Heart left ventricle (tissue), 16 donors: ENCODE results near the gene NAPB. TPM values are rescaled to one million over a fixed set of nuclear protein-coding genes. Genes with fewer than 3 reads are reported as not detected.

Experiments used
- ATAC-seq, 4 donors: fragments of 200-7000 bp; cut with Tn5 transposase; one replicate each; pipeline ENCODE4 v1.9.1; 2020 to 2022; ENCODE audit warnings: moderate library complexity in 4 of 4, mild to moderate bottlenecking in 3 of 4, moderate number of reproducible peaks in 1 of 4
- DNase-seq, 5 donors: peaks; one replicate each; pipeline ENCODE4 v3.0.0-alpha.2; 2020
- H3K27ac ChIP-seq, 12 donors: fragments of 200-600 bp; sonication (generic) in 4 of 12; one replicate each; pipeline versions ENCODE4 v1.5.0 to v1.8.0; 2016 to 2022; ENCODE audit warnings: mild to moderate bottlenecking in 2 of 12
- H3K27me3 ChIP-seq, 9 donors: fragments of 200-600 bp; sonication (generic) in 2 of 9; one replicate each; pipeline versions ENCODE4 v1.5.1 to v1.8.0; 2016 to 2022; ENCODE audit warnings: mild to moderate bottlenecking in 3 of 9
- H3K36me3 ChIP-seq, 9 donors: fragments of 200-600 bp; sonication (generic) in 2 of 9; one replicate each; pipeline versions ENCODE4 v1.5.0 to v1.8.0; 2018 to 2022; ENCODE audit warnings: mild to moderate bottlenecking in 2 of 9
- H3K4me1 ChIP-seq, 12 donors: fragments of 200-600 bp; sonication (generic) in 4 of 12; one replicate each; pipeline versions ENCODE4 v1.5.0 to v1.8.0; 2016 to 2022; ENCODE audit warnings: mild to moderate bottlenecking in 3 of 12
- H3K4me3 ChIP-seq, 12 donors: fragments of 200-600 bp; sonication (generic) in 4 of 12; one replicate each; pipeline versions ENCODE4 v1.5.0 to v1.8.0; 2017 to 2022; ENCODE audit warnings: mild to moderate bottlenecking in 9 of 12, moderate library complexity in 4 of 12
- H3K9me3 ChIP-seq, 12 donors: fragments of 200-600 bp; sonication (generic) in 4 of 12; one replicate each; pipeline versions ENCODE4 v1.5.0 to v1.8.0; 2016 to 2022; ENCODE audit warnings: mild to moderate bottlenecking in 1 of 12
- POLR2A ChIP-seq, 2 donors: fragments of 450-650 bp; IDR thresholded peaks; one replicate each; pipeline ENCODE4 v1.6.1; 2017; ENCODE audit warnings: antibody characterized with exemption in 2 of 2, mild to moderate bottlenecking in 2 of 2, moderate library complexity in 2 of 2
- WGBS, 4 donors: extraction: QIAGEN DNeasy Blood & Tissue Kit in 2 of 4; methylation state at CpG; one replicate each; pipeline versions ENCODE4 v1.1.5 to v1.1.7; 2013 to 2018; 5-methylcytosine and 5-hydroxymethylcytosine counted together
- intact Hi-C, 10 donors: fragments of 100-400 bp; cut with DNase I; formaldehyde crosslinking; loops; one replicate each; pipeline versions ENCODE4 v1.11.1 to v1.14.2; 2022
- polyA plus RNA-seq, 2 donors: library from polyadenylated mRNA; stranded (reverse); fragments of 200-250 nt; gene quantifications; one replicate each; pipeline ENCODE4 v1.2.3, GENCODE V29; 2013
- total RNA-seq, 9 donors: library from RNA; depleted of rRNA in 2 of 9; stranded (reverse); fragments of >200 nt in 2 of 9; fragmentation: NEBNext Ultra II Directional in 3 of 9; extraction: Animal tissue kit (Norgen Biotek cat#: 25700) in 3 of 9; gene quantifications; one replicate each; pipeline versions ENCODE4 v1.1.0 to v1.2.4, GENCODE V29; 2016 to 2023
- TF ChIP-seq, protein P1 (sequence below), 12 donors: fragments of 200-600 bp; sonication (generic) in 4 of 12; IDR thresholded peaks; one replicate each; pipeline versions ENCODE4 v1.5.0 to v1.8.0; 2018 to 2022; ENCODE audit warnings: antibody characterized with exemption in 12 of 12, mild to moderate bottlenecking in 5 of 12
- donor health status: ischemic (EF 13 %, LVEDD 7.1; RV severe dilation, severe dysfunction).
- donor health status: healthy with polysubstance abuse.
- donor health status: DM: no; HTN: yes; CAD: no.
- donor health status: DM: no; HTN: no; CAD: no.
- donor health status: ischemic (EF 25% LVEDD 6.9; RV normal size, moderate dysfunction).
- donor health status: ischemic (EF 25% LVEDD 5.7; RV mildly dilated, moderate dysfunction).
- donor health status: healthy.
- donor health status: DM: yes; HTN: yes; CAD: no.
- donor health status: ischemic (EF 35%, LVEDD 5.7; RV mildly dilated, moderate dysfunction).
- donor health status: nonischemic (EF 11% LVEDD 7.7; RV severe dilation, severe dysfunction).
- donor health status: DM: yes; HTN: yes; CAD: no.
- donor health status: PGD.
- donor health status: ischemic (EF 29% LVEDD 5.4; RV normal size, mild dysfunction).
- donor health status: nonischemic (EF 23%, LVEDD 6.1; RV moderate dilation, normal function).

The NAPB gene
- total and polyA plus RNA-seq, 11 donors: 2.8 to 8.4 (median 4.7) TPM

DNA sequence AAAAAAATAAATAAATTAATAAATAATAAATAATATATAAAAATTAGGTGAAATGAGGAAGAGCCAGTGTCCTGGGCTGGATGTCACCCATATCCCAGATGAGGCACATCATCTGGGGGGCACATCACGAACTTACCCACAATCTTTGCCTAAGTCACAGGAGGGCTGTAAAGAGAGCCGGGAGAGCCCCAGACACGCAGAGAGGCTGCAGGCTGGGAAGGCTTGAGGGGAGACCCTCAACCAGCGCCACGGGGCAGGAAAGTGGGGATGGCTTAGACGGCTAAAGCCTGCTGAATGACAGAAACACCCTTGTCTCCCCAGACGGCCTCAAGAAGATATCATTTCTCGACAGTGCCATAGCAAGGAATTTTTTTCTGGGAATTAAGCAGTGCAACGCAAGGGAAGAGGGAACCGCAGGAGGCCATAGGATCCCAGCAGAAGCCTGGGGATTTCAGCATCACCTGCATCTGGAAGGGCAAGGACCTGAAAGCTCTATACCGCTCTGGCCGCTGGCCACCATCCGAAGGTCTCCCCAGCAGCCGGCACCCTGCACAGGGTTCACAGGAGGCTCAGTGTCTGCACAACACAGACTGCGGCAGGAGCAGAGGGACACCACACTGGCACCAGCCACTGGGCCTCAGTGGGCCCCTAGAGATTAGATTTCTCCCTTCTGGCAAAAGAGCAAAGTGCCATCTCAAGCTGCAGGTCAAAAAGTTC is 93.5 kb downstream of the NAPB start:
- H3K36me3 ChIP-seq: no peaks in the 10 kb centered on the region
- no peak overlapping the region for H3K4me3 ChIP-seq
- H3K9me3 ChIP-seq: no peaks in the 10 kb centered on the region
- ATAC-seq (no peak), DNase-seq (no peak)
- no peak for TF ChIP-seq POLR2A (IDR thresholded peaks at IDR 0.05)
- TF ChIP-seq, protein P1, sequence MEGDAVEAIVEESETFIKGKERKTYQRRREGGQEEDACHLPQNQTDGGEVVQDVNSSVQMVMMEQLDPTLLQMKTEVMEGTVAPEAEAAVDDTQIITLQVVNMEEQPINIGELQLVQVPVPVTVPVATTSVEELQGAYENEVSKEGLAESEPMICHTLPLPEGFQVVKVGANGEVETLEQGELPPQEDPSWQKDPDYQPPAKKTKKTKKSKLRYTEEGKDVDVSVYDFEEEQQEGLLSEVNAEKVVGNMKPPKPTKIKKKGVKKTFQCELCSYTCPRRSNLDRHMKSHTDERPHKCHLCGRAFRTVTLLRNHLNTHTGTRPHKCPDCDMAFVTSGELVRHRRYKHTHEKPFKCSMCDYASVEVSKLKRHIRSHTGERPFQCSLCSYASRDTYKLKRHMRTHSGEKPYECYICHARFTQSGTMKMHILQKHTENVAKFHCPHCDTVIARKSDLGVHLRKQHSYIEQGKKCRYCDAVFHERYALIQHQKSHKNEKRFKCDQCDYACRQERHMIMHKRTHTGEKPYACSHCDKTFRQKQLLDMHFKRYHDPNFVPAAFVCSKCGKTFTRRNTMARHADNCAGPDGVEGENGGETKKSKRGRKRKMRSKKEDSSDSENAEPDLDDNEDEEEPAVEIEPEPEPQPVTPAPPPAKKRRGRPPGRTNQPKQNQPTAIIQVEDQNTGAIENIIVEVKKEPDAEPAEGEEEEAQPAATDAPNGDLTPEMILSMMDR (IDR thresholded peaks at IDR 0.05): no peak
- H3K27ac ChIP-seq: no peak overlapping the region
- H3K27me3 ChIP-seq: no peaks in the 10 kb centered on the region
- intact Hi-C loops: loop anchor here in 1 of 10 donors (10.0 kb wide), 1 partner anchor 993 kb away; no protein-coding TSS in a partner anchor
- H3K4me1 ChIP-seq: no peaks in the 10 kb centered on the region
- WGBS, 4 donors: 88 to 94% (median 93%) methylated on average over 14 to 15 of the region's 15 CpGs

DNA sequence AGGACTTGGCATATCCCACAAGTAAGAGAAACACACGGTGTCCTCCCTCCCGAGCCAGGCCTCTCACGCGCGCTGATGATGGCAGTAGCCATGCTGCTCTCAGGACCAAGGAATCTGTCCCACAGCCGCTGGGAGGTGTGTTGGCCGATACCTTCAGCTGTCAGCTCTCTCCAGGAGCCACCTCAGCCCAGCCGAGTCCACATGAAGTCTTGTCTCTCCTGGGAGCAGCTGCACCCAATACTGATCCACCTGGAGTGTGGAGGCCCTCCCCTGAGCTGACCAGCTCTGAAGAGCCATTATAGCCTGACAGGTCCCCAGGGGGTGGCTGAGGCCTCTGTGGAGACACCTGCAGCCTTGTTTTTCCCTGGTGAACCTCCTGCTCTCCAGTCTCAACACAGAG is 94.5 kb downstream of the NAPB start:
- DNase-seq (no peak), ATAC-seq (no peak)
- WGBS, 4 donors: 77 to 93% (median 92%) methylated on average over 6 to 8 of the region's 8 CpGs
- Histone ChIP-seq H3K27ac (no peak overlapping the region), H3K27me3 (no peaks in the 10 kb centered on the region), H3K4me1 (no peaks in the 10 kb centered on the region), H3K4me3 (no peak overlapping the region), H3K36me3 (no peaks in the 10 kb centered on the region), H3K9me3 (no peaks in the 10 kb centered on the region)
- intact Hi-C loops: loop anchor here in 1 of 10 donors (10.0 kb wide), 1 partner anchor 992 kb away; no protein-coding TSS in a partner anchor
- TF ChIP-seq, protein P1 (IDR thresholded peaks at IDR 0.05): no peak
- no peak for TF ChIP-seq POLR2A (IDR thresholded peaks at IDR 0.05)

DNA sequence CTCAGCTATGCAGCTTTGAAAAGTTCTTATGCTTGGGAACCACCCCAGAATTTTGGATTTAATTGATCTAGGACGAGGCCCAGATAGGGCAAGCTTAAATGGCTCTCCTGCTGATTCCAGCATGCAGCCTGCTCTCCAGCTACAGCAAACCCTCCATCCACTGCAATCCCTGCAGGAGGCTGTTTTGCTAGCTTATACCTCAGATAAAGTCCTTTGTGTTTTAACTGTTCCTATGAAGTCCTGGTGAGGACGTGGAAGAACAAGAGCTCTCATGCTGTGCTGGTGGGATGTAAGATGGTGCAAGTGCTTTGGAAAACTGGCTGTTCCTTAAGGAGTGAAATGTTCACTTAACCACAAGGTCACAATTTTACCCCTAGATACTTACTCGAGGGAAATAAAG is 96.2 kb downstream of the NAPB start:
- Histone ChIP-seq H3K4me3 (no peak overlapping the region), H3K36me3 (no peaks in the 10 kb centered on the region), H3K27me3 (no peaks in the 10 kb centered on the region), H3K4me1 (no peaks in the 10 kb centered on the region), H3K27ac (no peak overlapping the region), H3K9me3 (no peaks in the 10 kb centered on the region)
- intact Hi-C loops: loop anchor here in 1 of 10 donors (10.0 kb wide), 1 partner anchor 990 kb away; no protein-coding TSS in a partner anchor
- TF ChIP-seq POLR2A (IDR thresholded peaks at IDR 0.05): no peak
- TF ChIP-seq, protein P1 (IDR thresholded peaks at IDR 0.05): no peak
- DNase-seq (no peak), ATAC-seq (no peak)
- WGBS, 4 donors: 77 to 89% (median 81%) methylated on average over 3 of the region's 3 CpGs

Other genes with a start within 250 kb of the NAPB start
- 10 to 100 TPM in 3 of 9 donors, 1 to 10 TPM in 6; 4.2 to 13.8 (median 9.1) TPM for gene NXT1, start 70.7 kb downstream of the NAPB start, total RNA-seq
- 10 to 100 TPM in 1 of 2 donors, 1 to 10 TPM in 1; 5.7 to 20.1 TPM for gene NXT1, start 70.7 kb downstream of the NAPB start, polyA plus RNA-seq
- 10 to 100 TPM; 16.5 to 34.6 (median 27.9) TPM for gene GZF1, start 59.3 kb downstream of the NAPB start, total RNA-seq
- 10 to 100 TPM in 1 of 2 donors, 1 to 10 TPM in 1; 8.6 to 15.2 TPM for gene GZF1, start 59.3 kb downstream of the NAPB start, polyA plus RNA-seq
- not detected for gene CSTL1, start 18.2 kb upstream of the NAPB start, total RNA-seq
- gene CSTL1, start 18.2 kb upstream of the NAPB start, polyA plus RNA-seq: not detected
- not detected for gene CST11, start 31.4 kb upstream of the NAPB start, total RNA-seq
- not detected for gene CST11, start 31.4 kb upstream of the NAPB start, polyA plus RNA-seq
- not detected for gene CST8, start 69.6 kb upstream of the NAPB start, total RNA-seq
- not detected for gene CST8, start 69.6 kb upstream of the NAPB start, polyA plus RNA-seq
- not detected for gene CST9L, start 147.0 kb upstream of the NAPB start, total RNA-seq
- gene CST9L, start 147.0 kb upstream of the NAPB start, polyA plus RNA-seq: not detected
- not detected for gene CST9, start 184.4 kb upstream of the NAPB start, total RNA-seq
- gene CST9, start 184.4 kb upstream of the NAPB start, polyA plus RNA-seq: not detected
- 1,000 to 10,000 TPM in 3 of 9 donors, 100 to 1,000 TPM in 6; 482 to 1,194 (median 708) TPM for gene CST3, start 216.5 kb upstream of the NAPB start, total RNA-seq
- gene CST3, start 216.5 kb upstream of the NAPB start, polyA plus RNA-seq: 100 to 1,000 TPM; 240 to 611 TPM